Measurements from ENCODE around the gene ITFG2. TPM values are rescaled to one million over a fixed set of nuclear protein-coding genes. Genes with fewer than 3 reads are reported as not detected.
"Not testable (repeated sequence)": the region's sequence is repeated elsewhere in the genome, so short reads cannot be mapped to it uniquely, and the experiment has no call there.

The ITFG2 gene
- total RNA-seq, 1 experiment from 2014 or later = 41.3 TPM

DNA sequence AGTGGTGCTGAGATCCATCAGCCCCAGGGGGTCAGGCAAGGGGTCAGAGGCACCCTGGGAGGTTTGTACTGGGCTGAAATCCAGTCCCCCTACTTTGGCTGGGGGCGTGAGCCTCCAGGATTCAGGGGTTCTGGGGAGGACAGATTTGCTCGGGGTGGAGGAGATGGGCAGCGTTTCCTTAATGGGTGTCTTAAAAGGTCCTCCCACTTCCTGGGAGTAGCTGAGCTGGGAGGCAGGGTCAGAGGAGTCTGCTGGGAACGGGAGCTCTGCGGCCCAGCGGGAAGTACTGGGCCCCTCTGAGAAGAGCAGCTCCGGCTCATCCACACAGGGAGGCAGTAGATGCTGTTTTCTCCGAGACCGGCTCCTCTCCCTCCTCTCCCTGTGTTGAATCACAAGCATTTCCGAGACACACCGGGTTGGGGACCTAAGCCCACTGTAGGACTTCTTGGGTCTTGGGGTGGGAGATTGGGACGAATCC is 46.5 kb downstream of the ITFG2 start:
- Histone ChIP-seq H3K4me2 (no peak overlapping the region), H3K9me2 (ENCODE audit: insufficient read depth) (no peaks in the 10 kb centered on the region), H3K27ac (no peak overlapping the region), H3K79me2 (ENCODE audit: low read depth) (no peaks in the 10 kb centered on the region), H3F3A (ENCODE audit: insufficient read depth, low read depth) (peaks cover 6% of the 10 kb centered on the region), H4K20me1 (ENCODE audit: insufficient read depth) (no peaks in the 10 kb centered on the region), H3K36me3 (ENCODE audit: low read depth) (peaks cover 5% of the 10 kb centered on the region; the same call in 1 of the 2 replicates), H3K27me3 (ENCODE audit: insufficient read depth, low read depth) (no peaks in the 10 kb centered on the region), H3K4me1 (replicated peaks; ENCODE audit: insufficient read depth) (no peaks in the 10 kb centered on the region), H3K9me3 (ENCODE audit: insufficient read depth, low read depth) (no peaks in the 10 kb centered on the region), H3K4me3 (no peak overlapping the region), H2AFZ (no peak overlapping the region)
- DNase-seq = no peak
- CTCF ChIA-PET = interaction anchor here (0.6 kb wide), 1 partner anchor 59 kb away, joined by 7 read pairs; no protein-coding TSS in a partner anchor
- TF ChIP-seq EZH2 (IDR thresholded peaks at IDR 0.05; ENCODE audit: low read depth) = no peak
- TF ChIP-seq, protein P1, sequence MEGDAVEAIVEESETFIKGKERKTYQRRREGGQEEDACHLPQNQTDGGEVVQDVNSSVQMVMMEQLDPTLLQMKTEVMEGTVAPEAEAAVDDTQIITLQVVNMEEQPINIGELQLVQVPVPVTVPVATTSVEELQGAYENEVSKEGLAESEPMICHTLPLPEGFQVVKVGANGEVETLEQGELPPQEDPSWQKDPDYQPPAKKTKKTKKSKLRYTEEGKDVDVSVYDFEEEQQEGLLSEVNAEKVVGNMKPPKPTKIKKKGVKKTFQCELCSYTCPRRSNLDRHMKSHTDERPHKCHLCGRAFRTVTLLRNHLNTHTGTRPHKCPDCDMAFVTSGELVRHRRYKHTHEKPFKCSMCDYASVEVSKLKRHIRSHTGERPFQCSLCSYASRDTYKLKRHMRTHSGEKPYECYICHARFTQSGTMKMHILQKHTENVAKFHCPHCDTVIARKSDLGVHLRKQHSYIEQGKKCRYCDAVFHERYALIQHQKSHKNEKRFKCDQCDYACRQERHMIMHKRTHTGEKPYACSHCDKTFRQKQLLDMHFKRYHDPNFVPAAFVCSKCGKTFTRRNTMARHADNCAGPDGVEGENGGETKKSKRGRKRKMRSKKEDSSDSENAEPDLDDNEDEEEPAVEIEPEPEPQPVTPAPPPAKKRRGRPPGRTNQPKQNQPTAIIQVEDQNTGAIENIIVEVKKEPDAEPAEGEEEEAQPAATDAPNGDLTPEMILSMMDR (conservative IDR thresholded peaks at IDR 0.05) = no peak
- intact Hi-C loops (cut with micrococcal nuclease; ENCODE audit: unreplicated experiment) = no loop called here
- BruUV-seq (replicated peaks) = no TSS peak
- POLR2A ChIA-PET (ENCODE audit: unreplicated experiment) = no interaction called here

DNA sequence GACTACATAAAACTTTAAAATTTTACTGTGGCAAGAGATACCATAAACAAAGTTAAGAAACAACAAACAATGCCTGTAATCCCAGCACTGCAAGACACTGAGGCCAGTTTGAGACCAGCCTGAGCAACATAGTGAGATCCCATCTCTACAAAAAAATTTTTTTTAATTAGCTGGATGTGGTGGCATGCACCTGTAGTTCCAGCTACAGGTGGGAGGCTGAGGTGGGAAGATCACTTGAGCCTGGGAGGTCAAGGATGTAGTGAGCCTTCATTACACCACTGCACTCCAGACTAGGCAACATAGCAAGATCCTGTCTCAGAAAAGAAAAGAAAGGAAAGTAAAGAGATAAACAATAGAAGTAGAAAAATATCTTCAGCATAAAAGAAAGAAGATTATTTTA is 47.7 kb downstream of the ITFG2 start:
- Histone ChIP-seq H3K4me2 (no peak overlapping the region), H4K20me1 (ENCODE audit: insufficient read depth) (no peaks in the 10 kb centered on the region), H3K27ac (no peak overlapping the region), H3K27me3 (ENCODE audit: insufficient read depth, low read depth) (no peaks in the 10 kb centered on the region), H3K9me2 (ENCODE audit: insufficient read depth) (no peaks in the 10 kb centered on the region), H3K36me3 (ENCODE audit: low read depth) (peaks cover 7% of the 10 kb centered on the region), H3K4me1 (replicated peaks; ENCODE audit: insufficient read depth) (no peaks in the 10 kb centered on the region), H3K4me3 (no peak overlapping the region), H3F3A (ENCODE audit: insufficient read depth, low read depth) (peaks cover 3% of the 10 kb centered on the region), H2AFZ (no peak overlapping the region), H3K9me3 (ENCODE audit: insufficient read depth, low read depth) (no peaks in the 10 kb centered on the region), H3K79me2 (ENCODE audit: low read depth) (no peaks in the 10 kb centered on the region)
- no peak for DNase-seq
- ChIA-PET CTCF (no interaction called here), POLR2A (ENCODE audit: unreplicated experiment) (no interaction called here)
- no peak for TF ChIP-seq EZH2 (IDR thresholded peaks at IDR 0.05; ENCODE audit: low read depth)
- TF ChIP-seq, protein P1 (conservative IDR thresholded peaks at IDR 0.05) = no peak
- BruUV-seq (replicated peaks) = no TSS peak
- intact Hi-C loops (cut with micrococcal nuclease; ENCODE audit: unreplicated experiment) = no loop called here

DNA sequence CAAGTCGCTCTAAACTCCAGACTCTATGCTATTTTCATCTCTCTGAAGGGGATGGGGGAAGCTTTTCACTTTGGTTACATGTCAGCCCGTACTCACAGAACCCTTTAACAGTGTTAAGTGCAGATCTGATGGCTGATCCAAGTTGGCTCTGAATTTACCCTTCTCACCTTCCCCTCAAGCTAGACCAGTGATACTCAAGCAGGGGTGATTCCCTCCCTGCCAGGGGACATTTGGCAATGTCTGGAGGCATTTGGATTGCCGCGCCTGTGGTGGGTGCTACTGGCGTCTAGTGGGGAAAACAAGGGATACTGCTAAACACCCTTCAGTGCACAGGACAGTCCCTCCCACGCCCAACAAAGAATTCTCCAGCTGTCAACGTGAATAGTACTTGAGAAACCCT is 50.4 kb downstream of the ITFG2 start:
- Histone ChIP-seq H3K4me2 (no peak overlapping the region), H4K20me1 (ENCODE audit: insufficient read depth) (no peaks in the 10 kb centered on the region), H3K4me1 (replicated peaks; ENCODE audit: insufficient read depth) (no peaks in the 10 kb centered on the region), H3K9me2 (ENCODE audit: insufficient read depth) (no peaks in the 10 kb centered on the region), H3K27ac (no peak overlapping the region), H3K79me2 (ENCODE audit: low read depth) (no peaks in the 10 kb centered on the region), H3K4me3 (no peak overlapping the region), H3F3A (ENCODE audit: insufficient read depth, low read depth) (peaks cover 3% of the 10 kb centered on the region; the same call in 1 of the 2 replicates), H3K36me3 (ENCODE audit: low read depth) (peaks cover 9% of the 10 kb centered on the region), H2AFZ (no peak overlapping the region), H3K27me3 (ENCODE audit: insufficient read depth, low read depth) (no peaks in the 10 kb centered on the region), H3K9me3 (ENCODE audit: insufficient read depth, low read depth) (no peaks in the 10 kb centered on the region)
- intact Hi-C loops (cut with micrococcal nuclease; ENCODE audit: unreplicated experiment) = no loop called here
- TF ChIP-seq EZH2 (IDR thresholded peaks at IDR 0.05; ENCODE audit: low read depth) = no peak
- TF ChIP-seq, protein P1 (conservative IDR thresholded peaks at IDR 0.05) = no peak
- CTCF ChIA-PET = no interaction called here
- BruUV-seq (replicated peaks) = no TSS peak
- POLR2A ChIA-PET (ENCODE audit: unreplicated experiment) = interaction anchor here (0.6 kb wide), 1 partner anchor 18 kb away, joined by 3 read pairs; no protein-coding TSS in a partner anchor
- DNase-seq = no peak

DNA sequence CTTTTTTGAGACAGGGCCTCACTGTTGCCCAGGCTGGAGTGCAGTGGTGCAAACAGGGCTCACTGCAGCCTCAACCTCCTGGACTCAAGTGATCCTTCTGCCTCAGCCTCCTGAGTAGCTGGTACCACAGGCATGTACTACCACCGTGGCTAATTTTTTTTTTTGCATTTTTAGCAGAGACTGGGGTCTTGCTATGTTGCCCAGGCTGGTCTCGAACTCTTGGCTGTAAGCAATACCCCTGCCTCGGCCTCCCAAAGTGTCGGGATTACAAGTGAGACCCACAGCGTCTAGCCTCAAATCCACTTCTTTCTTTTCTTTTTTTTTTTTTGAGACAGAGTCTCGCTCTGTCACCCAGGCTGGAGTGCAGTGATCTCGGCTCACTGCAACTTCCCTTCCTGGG is 50.9 kb downstream of the ITFG2 start:
- DNase-seq; H3K27me3 ChIP-seq (ENCODE audit: insufficient read depth, low read depth); H3K4me1 ChIP-seq (replicated peaks; ENCODE audit: insufficient read depth); H3K4me2 ChIP-seq; H3K9me2 ChIP-seq (ENCODE audit: insufficient read depth); H3K9me3 ChIP-seq (ENCODE audit: insufficient read depth, low read depth); H3F3A ChIP-seq (ENCODE audit: insufficient read depth, low read depth); BruUV-seq (replicated peaks); intact Hi-C loops (cut with micrococcal nuclease; ENCODE audit: unreplicated experiment); H3K27ac ChIP-seq; H3K79me2 ChIP-seq (ENCODE audit: low read depth); CTCF ChIA-PET; H4K20me1 ChIP-seq (ENCODE audit: insufficient read depth); H3K4me3 ChIP-seq; H2AFZ ChIP-seq: not testable (repeated sequence)
- peaks cover 14% of the 10 kb centered on the region for H3K36me3 ChIP-seq (ENCODE audit: low read depth)
- POLR2A ChIA-PET (ENCODE audit: unreplicated experiment) = interaction anchor here (1.0 kb wide), 1 partner anchor 95 kb away, joined by 4 read pairs; no protein-coding TSS in a partner anchor
